DMS114 treated with DMSO at 0.1 percent for 48 hours (cell line): ENCODE data around the gene KLHL40.
"Not testable (repeated sequence)": the region's sequence is repeated elsewhere in the genome, so short reads cannot be mapped to it uniquely, and the experiment has no call there.

Source experiments
- DNase-seq: peaks from one replicate; lab custom pipeline; 2025; ENCODE audit not compliant: unreplicated experiment; lab: John Stamatoyannopoulos, UW

KLHL40 gene

GRCh38 chr3:42722442-42722841, 37.1 kb downstream of the KLHL40 start:
- DNase-seq, result not testable (repeated sequence)

DNA sequence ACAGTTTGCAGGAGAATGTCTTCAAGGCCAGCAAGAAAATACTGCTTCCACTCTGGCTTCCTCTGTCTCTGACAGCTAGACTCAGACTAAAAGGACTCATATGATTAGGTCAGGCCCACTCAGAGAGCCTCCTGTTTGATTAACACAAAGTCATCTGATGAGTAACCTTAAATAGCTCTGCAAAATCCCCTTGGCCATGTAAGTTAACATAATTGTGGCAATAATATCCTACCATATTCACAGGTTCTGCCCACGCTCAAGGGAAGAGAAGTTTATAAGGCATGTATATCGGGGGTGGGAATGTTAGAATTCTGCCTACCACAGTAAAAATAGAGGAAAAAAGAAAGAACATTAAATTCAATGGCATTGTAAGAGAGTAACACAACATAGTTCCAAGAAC, 37.9 kb downstream of the KLHL40 start:
- no peak for DNase-seq

DNA sequence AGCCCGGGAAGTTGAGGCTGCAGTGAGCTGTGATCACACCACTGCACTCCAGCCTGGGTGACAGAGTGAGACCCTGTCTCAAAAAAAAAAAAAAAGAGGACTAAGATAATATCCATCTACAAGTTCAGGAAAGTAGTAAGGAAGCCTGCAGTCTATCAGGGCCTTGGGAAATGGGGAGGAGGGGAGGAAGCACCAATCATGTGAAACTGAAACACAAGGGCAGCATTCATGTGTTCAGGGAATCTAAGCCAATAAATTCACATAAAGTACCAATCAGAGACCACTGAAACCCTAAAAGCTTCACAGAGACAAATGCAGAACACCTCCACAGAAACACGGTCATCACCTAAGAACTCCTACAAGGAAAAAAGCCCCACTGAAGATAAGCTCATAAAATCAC, 40.1 kb downstream of the KLHL40 start:
- no peak for DNase-seq

- DNase-seq, result no peak
These were observed 42.7 kb downstream of the KLHL40 start for GRCh38 chr3:42728056-42728455.

DNA sequence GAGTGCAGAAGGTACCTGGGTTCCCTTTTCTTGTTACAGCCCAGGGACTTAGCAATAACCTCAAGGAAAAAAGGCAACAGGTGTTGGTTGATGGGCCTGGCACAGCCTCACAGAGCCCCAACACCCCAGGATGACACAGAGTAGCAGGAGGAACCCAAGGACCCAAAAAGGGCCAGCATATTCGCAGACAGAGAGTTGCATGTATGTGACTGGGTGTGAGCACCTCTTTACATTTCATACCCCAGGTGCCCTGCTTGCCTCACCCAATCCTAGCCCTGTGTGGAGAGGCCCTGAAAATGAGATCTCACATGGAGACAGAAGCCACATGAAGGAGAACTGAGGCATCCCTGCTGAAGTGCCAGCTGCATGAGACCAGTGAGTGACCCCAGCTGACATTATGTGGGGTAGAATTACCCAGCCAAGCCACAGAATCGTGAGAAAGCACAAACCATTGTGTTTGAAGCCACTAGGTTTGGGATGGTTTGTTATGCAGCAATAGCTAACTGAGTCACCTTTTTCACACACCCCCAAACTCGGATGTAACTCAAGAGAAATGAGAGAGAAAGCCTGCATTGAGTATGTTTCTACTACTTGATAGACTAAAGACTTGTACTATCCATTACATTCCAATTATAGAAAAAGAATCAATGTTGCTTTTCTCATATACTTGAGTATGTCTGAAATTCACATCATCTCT, 43.5 kb downstream of the KLHL40 start:
- DNase-seq, result no peak

DNA sequence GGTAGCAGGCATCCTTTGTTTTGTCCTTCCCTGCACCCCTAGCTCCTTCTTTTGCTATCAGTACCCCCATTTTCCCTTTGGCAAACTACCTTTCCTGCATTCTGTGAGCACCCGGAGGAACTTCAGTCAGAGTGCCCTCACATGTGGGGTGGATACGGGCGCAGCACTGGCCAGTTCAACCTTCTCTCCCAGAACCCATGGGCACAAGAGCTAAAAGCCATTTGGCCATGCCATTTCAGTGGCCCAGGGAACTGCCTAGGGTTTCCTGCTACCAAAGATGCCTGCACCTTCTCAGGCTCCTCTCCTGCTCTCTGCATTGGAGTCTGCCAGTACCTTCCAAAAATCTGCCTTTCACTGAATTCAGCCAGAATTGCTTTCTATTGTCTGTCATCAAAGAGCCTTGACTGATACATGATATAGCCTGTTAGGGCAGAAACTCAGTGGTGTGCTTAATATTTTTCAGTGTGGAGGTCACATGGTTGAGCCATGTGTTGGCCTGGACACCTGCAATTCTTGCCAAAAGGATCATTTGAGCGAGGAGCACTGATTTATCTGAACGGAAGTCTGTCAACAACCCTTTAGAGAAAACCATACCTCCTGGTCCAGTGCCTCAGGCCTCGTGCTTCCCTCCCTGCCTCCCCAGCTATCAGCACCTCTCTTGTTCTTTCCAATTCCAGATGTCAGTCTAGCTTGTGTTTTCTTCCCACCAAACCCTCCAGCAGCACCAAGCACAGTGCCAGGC, 44.2 kb downstream of the KLHL40 start:
- DNase-seq, result no peak

DNA sequence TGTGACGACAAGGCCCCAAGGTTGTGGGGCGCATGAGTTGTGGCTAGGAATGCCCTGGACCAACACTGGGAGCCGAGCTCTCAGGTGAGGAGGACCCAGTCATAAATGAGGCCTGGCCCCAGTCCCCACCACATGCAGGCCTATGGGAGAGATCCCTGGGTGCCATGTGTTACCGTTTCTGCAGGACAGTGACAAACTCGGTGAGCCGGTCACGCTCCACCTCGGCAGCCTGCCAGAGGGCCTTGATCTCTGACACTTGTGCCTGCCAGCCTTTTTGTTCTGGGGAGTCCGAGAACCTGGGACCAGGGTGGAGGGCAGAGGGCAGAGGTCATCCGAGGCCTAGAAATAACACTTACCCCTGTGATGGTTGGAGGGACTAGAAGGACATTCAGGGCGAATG, 45.0 kb downstream of the KLHL40 start:
- DNase-seq, result no peak

DNA sequence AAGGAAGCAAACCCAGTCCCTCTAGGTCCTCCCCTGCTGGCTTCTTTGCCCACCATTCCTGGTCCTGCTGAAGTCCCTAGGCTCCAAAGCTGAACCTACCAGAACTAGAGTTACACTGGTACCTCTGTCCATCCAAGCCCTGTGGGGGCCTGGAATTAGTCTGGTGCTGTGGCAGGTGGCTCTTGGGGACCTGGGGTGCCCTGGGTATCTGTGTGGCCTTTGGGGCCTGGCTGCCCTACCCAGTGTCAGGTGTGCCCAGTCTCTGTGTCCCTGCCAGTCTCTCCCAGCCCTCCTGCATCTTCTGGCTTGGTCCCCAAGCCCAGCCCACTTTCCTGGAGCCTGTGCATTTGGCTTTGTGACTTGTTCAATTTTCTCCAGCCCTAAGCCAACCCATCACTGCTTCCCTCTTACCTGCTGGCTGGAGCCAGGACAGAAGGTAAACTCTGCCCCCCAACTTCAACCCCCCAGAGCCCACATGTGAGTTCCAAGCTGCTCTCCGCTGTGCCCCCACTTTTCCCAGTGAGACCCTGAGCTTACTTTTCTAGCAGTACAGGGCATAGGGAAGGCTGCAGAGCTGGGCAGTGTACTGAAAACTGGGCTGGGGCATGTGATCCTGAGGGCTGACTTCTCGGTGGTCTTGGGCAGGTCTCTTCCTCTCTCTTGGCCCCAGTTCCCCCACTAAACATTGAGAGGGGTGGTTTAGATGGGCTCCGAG, 45.5 kb downstream of the KLHL40 start:
- no peak for DNase-seq

DNA sequence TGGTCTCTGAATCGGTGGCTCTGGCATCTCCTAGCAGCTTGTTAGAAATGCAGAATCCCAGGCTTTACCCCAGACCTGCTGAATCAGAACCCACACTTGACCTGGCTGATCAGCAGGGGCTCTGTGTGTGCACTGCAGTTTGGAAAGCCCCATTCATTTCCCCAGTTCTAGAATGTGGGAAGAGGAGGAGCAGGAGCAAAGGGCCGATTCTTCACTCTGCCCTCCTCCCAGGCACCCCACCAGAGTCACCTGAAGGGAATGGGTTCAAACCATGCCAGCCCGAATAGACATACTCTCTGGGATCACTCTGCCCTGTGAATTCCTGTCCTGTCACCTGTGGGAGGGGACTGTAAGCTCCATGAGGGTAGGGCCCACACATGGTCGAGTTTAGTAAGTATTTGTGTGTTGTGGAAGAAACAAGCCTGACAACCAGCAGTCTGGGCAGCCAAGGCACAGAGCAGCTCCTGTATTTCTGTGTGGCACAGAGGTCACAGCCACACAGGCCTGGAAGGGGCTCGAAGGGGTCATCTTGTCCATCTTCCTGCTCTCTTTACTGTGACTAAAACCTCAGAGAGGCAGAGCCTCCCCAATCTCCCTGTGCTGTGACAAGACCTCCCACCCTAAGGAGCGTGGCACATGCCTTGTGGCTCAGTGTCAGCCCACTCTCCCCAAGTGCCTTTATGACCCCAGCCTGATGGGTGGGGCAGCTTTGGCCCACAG, 46.3 kb downstream of the KLHL40 start:
- DNase-seq, result no peak

DNA sequence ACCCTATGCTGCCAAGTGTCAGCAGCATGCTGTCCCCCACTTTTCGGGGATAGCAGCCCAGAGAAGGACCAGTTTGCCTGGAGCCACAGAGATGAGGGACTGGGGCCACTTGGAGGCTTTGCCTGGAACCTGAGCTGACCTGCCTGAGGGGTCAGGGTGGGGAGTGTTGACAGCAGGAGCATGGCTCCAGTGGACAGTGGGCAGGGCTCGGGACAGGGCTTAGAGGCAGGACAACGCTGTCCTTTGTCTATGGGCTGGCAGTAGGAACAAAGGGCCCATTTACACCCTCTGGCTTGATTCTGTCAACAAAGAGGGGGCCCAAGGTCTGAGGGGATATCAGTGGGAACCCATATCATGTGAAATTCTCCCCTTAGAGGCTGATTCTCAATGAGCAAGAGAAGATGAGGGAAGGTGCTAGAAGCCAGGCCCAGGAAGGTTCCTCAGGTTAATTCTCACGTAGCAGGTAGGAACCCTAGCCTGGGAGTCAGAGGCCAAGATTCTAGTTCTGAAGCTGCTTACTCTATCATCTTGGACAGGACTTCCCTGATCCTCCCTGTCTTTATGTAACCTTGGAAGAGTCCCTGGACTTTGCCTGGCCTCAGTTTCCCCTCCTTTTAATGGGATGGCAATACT, 47.0 kb downstream of the KLHL40 start:
- no peak for DNase-seq

DNA sequence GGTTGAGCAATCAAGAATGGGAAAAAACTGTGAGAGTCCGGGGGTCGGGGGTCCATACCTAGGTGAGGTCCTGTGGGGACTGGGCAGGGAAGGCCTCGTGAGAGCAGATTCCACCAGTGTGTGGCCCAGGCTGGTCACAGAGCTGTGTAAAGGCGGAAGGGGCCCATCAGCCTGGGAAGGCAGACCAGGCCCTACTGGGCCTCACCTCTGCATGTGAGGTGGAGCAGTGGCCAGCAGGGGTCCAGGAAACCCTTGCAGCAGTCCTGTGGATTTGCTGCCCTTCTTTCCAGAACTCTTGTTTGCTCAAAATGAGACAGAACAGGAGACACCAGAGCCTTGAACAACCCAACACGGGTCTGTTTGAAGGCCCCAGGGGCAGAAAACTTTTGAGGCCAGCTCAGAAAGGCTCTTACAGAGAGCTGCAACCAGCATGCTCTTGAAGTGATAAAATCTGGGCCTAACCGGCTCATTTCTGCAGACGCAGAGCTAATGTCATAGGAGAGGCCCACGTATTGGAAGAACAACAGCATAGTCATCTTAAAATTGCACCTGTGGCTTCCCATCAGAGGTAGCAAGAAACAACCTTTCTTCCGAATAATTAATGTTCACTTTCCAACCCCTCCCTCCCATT, 47.6 kb downstream of the KLHL40 start:
- DNase-seq, result no peak

- no peak for DNase-seq
These were observed 48.3 kb downstream of the KLHL40 start for GRCh38 chr3:42733501-42734262.

DNA sequence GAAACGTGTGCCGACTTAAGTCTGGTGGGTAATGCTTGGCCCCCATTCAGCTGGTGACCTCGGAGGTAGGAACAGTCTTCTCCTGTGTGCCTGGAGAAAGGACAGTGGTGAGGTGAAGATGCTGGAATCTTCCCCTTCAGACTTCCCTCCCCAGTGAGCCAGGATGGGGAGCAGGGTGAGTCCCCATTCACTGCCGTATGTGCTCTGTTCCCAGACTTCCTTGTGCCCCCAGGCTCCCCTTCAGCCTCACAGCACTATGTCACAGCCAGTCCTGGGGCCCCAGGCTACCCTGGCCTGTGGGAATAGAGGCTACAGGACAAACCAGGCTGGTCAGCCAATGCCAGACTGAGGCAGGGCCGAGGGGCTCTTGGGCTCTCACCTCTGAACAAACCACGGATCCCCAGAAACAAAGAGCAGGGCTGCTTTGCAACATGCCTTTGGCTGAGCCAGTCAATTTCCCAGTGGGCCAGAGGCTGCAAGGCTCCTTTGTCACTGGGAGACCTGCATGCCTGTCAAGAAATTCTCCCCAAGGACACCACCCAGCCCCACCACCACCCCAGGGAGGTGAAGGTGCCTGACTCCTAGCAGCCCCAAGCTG, 49.0 kb downstream of the KLHL40 start:
- no peak for DNase-seq

- no peak for DNase-seq
These were observed 49.7 kb downstream of the KLHL40 start for GRCh38 chr3:42735019-42735418.

DNA sequence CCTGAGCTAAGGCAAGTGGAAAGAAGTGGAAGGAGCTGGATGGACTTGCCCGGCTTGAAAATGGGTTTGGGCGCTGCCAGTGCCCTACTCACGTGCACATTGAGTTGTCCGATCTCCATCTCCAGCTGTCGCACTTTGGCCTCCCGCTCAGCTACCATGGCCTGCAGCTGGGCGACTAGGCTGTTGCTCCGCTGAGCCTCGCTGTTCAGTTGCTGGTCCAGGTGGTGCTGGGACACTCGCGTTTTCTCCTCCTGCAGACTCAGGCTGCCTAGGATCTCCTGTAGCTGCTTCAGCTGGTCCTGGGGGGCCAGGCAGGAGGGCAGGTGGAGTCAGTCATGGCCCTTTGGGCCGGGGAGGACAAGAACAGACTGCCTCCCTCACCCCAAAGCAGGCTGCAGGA, 50.3 kb downstream of the KLHL40 start:
- no peak for DNase-seq

- no peak for DNase-seq
These were observed 50.7 kb downstream of the KLHL40 start for GRCh38 chr3:42736081-42736480.

DNA sequence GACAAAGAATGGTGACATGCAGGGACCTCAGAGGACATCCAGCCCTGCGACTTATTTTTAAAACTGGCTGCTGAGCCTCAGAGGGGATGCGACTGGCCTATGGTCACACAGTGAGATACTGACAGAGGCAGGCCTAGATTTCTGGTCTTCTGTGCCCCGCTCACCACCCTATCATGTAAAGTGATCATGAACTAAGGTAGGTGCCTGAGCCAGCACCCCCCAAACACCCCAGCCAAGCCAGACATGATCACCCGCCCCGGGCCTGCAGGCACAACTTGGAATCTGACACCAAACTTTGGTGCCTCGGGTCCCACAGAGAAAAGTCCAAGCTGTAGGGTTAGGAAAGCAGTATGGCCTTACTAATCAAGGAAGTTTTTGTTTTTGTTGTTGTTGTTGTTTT, 51.2 kb downstream of the KLHL40 start:
- DNase-seq, result no peak

- DNase-seq, result no peak
These were observed 54.2 kb downstream of the KLHL40 start for GRCh38 chr3:42739401-42740158.

- no peak for DNase-seq
These were observed 56.5 kb downstream of the KLHL40 start for GRCh38 chr3:42741796-42742195.
